Colonic mucosa (tissue), 4 donors: Measurements from ENCODE around the gene TOP3B. TPM values are rescaled to one million over a fixed set of nuclear protein-coding genes. Genes with fewer than 3 reads are reported as not detected.

Experiments used
- DNase-seq: peaks from one replicate; pipeline ENCODE4 v3.0.0-alpha.2; 2020
- H3K27ac ChIP-seq: fragments of 200-600 bp; one replicate; pipeline ENCODE4 v1.8.0; 2021
- H3K27me3 ChIP-seq: fragments of 200-600 bp; one replicate; pipeline ENCODE4 v1.8.0; 2021
- H3K36me3 ChIP-seq: fragments of 200-600 bp; one replicate; pipeline ENCODE4 v1.8.0; 2021
- H3K4me1 ChIP-seq: fragments of 200-600 bp; one replicate; pipeline ENCODE4 v1.8.0; 2021; ENCODE audit warnings: mild to moderate bottlenecking
- H3K4me3 ChIP-seq: fragments of 200-600 bp; one replicate; pipeline ENCODE4 v1.8.0; 2021
- H3K9ac ChIP-seq, 2 donors: one replicate each; pipeline ENCODE4 v1.7.0; 2013; ENCODE audit warnings: control low read depth in 2 of 2, low read depth in 2 of 2, low read length in 2 of 2
- H3K9me3 ChIP-seq: fragments of 200-600 bp; one replicate; pipeline ENCODE4 v1.8.0; 2021
- CTCF ChIP-seq: fragments of 200-600 bp; IDR thresholded peaks from one replicate; pipeline ENCODE4 v1.8.0; 2022; ENCODE audit warnings: antibody characterized with exemption, mild to moderate bottlenecking
- intact Hi-C: fragments of 100-400 bp; cut with DNase I; formaldehyde crosslinking; loops from one replicate; pipeline ENCODE4 v1.14.1; 2022
- total RNA-seq, 2 donors: library from RNA; stranded (reverse); fragmentation: NEBNext Ultra II Directional in 1 of 2; extraction: Animal tissue kit (Norgen Biotek cat#: 25700) in 1 of 2; gene quantifications; one replicate each; pipeline ENCODE4 v1.2.1, GENCODE V29; 2021
- donor health status: healthy.
- donor health status: DM: no; HTN: no; CAD: no.
- donor health status: DM: no; HTN: no; CAD: no.

Gene TOP3B
- total RNA-seq, 2 donors from 2014 or later: 20.1 to 37.4 TPM

GRCh38 chr22:21951931-21952465 is 30.6 kb downstream of the TOP3B start:
- Histone ChIP-seq H3K36me3 (no peaks in the 10 kb centered on the region), H3K27me3 (no peaks in the 10 kb centered on the region), H3K9ac (peak overlapping the region; percentile 70 to 71), H3K4me1 (peaks cover 7% of the 10 kb centered on the region), H3K27ac (no peak overlapping the region), H3K4me3 (peak overlapping the region; percentile 61), H3K9me3 (no peaks in the 10 kb centered on the region)
- DNase-seq: peak; percentile 34
- TF ChIP-seq CTCF: no peak
- intact Hi-C loops: loop anchor here (5.0 kb wide), 1 partner anchor 240 kb away; no protein-coding TSS in a partner anchor

DNA sequence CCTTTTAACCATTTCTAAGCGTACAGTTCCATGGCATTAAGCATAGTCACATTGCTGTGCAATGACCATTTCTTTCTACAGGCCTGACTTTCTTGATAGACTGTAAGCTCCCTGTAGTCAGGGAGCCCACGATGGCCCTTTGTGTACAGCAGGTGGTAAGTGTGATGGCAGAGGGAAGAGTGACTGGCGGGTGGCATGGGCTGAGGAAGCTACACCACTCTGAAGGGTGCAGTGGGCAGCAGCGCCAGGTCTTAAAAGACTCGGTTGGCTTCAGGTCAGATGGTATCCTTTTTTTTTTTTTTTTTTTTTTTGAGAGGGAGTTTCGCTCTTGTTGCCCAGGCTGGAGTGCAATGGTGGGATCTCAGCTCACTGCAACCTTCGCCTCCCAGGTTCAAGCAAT is 31.5 kb downstream of the TOP3B start:
- DNase-seq: no peak

GRCh38 chr22:21949948-21950347 is 32.6 kb downstream of the TOP3B start:
- H3K4me1 ChIP-seq: peaks cover 7% of the 10 kb centered on the region
- no peaks in the 10 kb centered on the region for H3K36me3 ChIP-seq
- H3K4me3 ChIP-seq: no peak overlapping the region
- no peak overlapping the region for H3K9ac ChIP-seq
- H3K27ac ChIP-seq: no peak overlapping the region
- no peak for DNase-seq
- TF ChIP-seq CTCF: no peak
- intact Hi-C loops: loop anchor here (5.0 kb wide), 1 partner anchor 238 kb away; no protein-coding TSS in a partner anchor
- H3K27me3 ChIP-seq: no peaks in the 10 kb centered on the region
- H3K9me3 ChIP-seq: no peaks in the 10 kb centered on the region

More for the DNA sequence above, 31.5 kb downstream of the TOP3B start:
- Histone ChIP-seq H3K4me3 (no peak overlapping the region), H3K27me3 (no peaks in the 10 kb centered on the region), H3K9me3 (no peaks in the 10 kb centered on the region), H3K4me1 (peaks cover 7% of the 10 kb centered on the region), H3K9ac (no peak overlapping the region), H3K27ac (no peak overlapping the region), H3K36me3 (no peaks in the 10 kb centered on the region)
- no peak for TF ChIP-seq CTCF
- intact Hi-C loops: loop anchor here (5.0 kb wide), 1 partner anchor 239 kb away; no protein-coding TSS in a partner anchor

GRCh38 chr22:21949569-21949918 is 33.0 kb downstream of the TOP3B start:
- DNase-seq: no peak
- no peak for TF ChIP-seq CTCF
- Histone ChIP-seq H3K4me3 (no peak overlapping the region), H3K27me3 (no peaks in the 10 kb centered on the region), H3K27ac (no peak overlapping the region), H3K4me1 (peaks cover 7% of the 10 kb centered on the region), H3K9ac (no peak overlapping the region), H3K36me3 (no peaks in the 10 kb centered on the region), H3K9me3 (no peaks in the 10 kb centered on the region)
- intact Hi-C loops: no loop called here

GRCh38 chr22:21948824-21949568 is 33.6 kb downstream of the TOP3B start:
- H3K9ac ChIP-seq: no peak overlapping the region

More at GRCh38 chr22:21948824-21949568, 33.6 kb downstream of the TOP3B start:
- H3K4me1 ChIP-seq: peaks cover 7% of the 10 kb centered on the region
- H3K27me3 ChIP-seq: no peaks in the 10 kb centered on the region
- intact Hi-C loops: no loop called here
- H3K36me3 ChIP-seq: no peaks in the 10 kb centered on the region
- no peaks in the 10 kb centered on the region for H3K9me3 ChIP-seq
- TF ChIP-seq CTCF: no peak
- DNase-seq: no peak
- no peak overlapping the region for H3K27ac ChIP-seq
- H3K4me3 ChIP-seq: no peak overlapping the region
